GM19324 (cell line): Measurements from ENCODE around the gene PKP1.

Experiments used
- ATAC-seq: cut with Tn5 transposase; IDR thresholded peaks from one replicate; pipeline ENCODE4 v1.9.1; 2021; ENCODE audit warnings: mild to moderate bottlenecking, moderate library complexity; ENCODE audit not compliant: unreplicated experiment, low FRiP score

The PKP1 gene

DNA sequence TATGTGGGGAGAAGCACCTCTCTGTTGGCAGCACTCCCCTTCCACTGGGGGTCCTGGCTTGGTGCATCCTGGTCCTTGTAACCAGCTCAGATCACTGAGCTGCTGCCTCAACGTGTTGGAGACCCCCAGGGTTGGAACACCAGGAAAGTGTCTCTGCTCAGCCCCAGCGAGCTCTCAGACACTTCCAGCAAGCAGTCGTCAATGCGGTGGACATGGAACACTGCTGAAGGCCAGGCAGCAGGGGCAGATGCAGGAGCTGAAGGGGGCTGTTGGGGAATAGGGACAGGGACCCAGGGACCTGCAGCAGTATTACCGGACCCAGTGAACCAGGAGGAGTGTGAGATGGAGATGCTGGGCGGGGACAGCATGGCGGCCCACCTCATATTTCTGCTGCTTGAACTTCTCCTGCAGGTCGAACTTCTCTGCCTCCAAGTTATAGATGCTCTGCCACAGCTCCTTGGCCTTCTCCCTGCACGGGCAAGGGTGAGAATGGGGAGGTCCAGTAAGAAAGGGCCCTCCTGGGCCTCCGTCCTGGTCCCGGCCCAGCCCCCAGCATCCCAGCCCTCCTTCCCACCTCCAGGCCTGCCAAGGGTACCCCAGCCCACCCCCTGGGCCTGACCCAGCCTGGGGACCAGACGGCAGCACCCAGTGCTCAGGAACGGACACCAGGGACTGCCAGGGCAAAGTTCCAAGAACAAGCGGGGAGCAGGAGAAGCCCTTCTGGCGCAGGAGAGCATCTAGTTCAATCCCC is 77.8 kb downstream of the PKP1 start:
- ATAC-seq, result no peak

DNA sequence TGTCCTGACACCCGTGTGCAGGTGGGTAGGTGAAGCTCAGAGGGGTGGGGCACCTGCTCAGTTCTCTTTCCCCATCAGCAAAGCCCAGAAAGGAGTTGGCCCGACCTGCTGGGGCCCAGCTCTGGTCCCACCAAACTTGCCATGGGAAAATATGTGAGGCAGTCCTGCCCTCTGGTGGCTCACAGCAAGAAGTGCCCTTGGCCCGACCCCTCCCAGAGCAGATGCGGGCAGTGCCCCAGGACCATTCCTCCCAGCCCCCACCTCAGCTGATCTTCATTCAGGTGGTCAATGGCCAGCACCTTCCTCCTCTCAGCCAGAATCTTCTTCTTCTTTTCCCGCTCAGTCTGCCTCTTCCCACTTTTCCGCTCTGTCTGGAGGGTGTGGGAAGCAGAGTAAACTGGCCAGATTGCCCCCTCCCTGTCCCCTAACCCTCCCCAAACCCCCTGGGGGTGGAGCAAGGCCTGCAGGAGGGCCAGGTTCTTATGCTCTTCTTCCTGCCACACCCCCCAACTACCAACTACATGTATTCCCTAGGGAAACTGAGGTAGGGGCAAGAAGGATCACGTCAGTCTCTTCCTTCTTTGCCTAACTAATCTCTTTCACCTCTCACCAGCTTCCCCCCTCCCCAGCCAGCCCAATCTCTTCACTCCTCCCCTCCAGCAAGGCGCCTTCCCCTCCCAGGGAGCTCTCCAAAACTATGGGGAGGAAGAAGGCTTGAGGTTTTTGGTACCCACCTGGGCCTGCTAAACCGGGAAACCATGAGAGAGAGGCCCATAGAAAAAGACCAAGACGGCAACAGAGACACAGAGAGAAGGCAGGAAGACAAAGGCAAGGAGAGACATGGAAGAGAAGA is 78.6 kb downstream of the PKP1 start:
- no peak for ATAC-seq

DNA sequence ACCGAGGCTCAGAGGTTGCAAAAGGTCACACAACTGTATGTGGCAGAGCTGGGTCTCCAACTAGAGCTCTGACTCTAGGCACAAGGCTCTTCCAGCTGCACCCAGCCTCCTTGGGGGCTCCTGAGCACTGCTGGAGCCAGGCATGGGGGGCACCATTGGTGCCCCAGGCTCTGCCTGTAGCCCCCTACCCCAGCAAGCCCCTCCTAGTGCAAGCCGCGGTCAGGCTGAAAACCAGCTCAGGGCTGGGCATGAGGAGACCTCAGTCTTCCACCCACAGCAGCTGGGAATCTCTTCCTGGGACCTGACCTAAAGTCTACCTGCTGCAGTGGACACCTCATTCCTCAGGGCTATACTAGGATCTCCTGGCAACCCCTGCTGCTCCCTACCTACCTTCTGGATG is 79.6 kb downstream of the PKP1 start:
- ATAC-seq, result no peak

DNA sequence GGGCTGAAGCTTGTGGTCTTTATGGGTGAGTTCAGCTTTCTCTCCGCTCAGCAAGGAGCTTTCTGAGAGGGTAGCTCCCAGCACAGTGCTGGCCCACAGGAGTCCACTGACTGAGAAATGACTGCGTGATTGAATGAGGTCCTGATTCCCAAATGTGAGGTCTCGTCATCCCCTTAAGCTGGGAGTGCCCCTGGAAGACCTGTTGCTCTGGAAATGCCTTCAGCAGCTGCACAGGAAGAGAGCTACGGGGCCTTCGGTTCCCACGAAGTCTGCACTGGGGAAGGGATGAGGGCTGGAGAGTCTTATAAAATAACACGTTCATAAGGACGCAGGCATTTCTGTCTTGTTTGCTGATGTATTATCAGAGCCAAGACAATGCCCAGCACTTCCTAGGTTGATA is 80.2 kb downstream of the PKP1 start:
- no peak for ATAC-seq

DNA sequence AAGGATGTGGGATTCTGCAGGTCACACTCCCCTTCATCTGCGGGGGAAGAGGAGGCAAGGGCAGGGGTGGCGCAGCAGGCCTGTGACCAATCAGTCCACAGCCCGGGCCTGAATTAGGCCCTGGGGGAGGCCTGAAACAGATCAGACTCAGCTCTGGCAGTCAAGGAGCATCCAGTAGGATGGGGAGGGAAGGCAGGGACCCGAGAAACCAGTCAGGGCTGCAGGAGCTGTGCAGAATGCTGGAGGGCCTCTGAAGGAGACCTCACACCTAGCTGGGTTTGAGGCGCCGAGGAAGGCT is 81.5 kb downstream of the PKP1 start:
- no peak for ATAC-seq

DNA sequence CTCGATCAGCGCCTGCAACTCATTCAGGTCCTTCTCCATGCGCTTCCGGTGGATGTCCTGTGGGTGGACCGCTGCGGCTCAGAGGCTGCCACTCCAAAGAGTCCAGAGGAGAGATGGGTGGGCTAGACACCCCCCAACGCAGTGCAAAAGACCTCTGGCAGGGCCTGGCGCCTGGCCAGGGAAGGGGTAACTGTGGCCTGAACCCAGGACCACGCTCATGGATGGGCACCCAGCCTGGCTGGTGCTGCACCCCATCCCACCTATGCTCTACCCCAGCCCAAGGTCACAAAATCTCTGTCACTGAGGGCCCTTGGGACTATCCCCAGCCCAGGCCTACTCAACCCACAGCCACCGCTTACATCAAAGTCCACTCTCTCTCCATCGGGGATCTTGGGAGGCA is 81.9 kb downstream of the PKP1 start:
- ATAC-seq, result no peak

DNA sequence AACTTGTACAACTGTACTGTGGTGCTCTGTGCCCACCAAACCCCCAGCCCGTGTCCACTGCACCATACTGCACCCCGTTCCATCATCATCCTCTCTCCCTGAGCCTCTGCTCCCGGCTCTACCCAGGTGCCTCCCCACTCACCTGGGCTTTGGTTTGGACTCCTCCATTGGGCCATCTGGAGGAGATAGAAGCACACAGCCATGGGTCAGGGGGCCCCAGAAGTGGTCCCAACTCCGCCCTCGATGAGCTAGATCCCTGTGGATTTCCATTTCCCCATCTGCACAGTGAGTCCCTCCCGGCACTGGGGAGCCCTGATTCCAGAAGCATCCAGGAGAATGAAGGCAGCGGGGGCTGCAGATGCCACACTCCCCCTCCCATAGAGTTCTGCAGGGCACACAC is 83.4 kb downstream of the PKP1 start:
- no peak for ATAC-seq

DNA sequence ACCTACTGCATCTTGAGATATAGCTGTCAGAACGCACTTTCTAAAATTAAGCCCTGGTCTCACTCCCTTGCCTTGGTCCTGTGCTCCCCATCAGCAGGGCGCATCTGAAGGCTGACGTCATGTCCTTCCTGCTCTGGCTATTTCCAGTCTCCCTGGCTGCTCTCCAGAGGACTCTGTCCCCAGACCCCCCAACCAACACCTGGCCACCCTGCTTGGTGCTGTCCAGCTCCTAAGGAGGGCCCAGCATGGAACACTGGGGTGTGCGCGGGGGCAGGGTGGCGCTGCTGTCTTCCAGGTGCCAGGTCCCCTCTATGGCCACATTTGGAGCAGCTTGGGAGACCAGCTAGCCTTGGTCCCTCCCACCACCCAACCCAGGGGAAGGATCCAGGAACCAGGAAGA is 85.9 kb downstream of the PKP1 start:
- ATAC-seq, result no peak

DNA sequence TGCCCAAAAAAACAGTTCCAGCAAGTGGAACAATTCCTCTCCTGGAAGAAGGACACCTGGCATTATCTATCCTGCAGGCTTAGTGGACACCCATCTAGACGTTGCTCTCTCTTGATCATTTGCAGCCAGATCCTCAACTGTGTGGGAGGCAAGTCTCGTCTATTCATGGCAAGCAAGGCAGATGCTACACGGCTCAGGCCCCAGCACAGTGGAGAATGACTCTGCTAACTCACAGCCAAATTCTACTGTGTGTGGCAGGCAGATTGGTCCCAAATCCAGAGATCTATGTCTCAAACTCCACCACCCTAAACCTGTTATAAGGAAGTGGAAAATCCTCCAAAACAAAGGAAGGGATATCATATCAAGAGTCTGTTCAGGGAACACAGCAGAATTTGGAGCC is 87.2 kb downstream of the PKP1 start:
- no peak for ATAC-seq

DNA sequence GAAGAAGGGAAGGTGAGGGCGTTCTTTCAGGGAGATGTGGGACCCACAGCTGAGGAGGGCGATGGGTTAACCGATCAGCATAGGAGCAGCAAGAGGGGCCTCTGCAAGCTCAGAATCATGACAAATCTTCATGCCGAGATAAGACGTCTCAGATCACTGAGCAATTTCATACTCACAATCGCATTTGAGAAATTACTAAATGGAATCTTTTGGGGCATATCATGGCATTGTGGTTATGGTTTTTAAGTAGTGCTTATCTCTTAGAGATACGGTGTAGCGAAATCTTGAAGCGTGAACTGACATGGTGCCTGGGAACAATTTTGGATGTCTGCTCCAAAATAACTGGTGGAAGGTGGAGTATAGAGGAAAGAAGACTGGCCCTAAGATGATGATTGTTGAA is 88.0 kb downstream of the PKP1 start:
- ATAC-seq, result no peak

DNA sequence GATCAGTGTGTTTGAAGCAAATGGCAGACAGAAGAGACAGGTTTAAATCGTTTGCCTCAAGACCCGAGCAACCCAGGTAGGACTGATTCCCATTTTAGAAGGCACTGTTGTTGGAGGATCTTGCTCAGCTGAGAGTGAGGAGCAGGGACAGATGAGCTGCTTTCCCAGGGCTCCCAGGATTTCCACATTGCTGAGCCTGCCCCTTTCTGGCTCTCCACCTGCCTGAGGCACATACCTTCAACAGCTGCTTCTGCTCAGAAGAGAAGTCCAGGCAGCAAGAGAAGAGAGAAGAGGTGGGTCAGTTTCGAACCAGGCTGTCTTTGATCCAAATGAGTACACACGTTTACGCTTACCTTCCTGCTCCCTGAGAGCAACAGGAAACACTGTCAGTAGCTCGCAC is 88.5 kb downstream of the PKP1 start:
- ATAC-seq, result no peak

DNA sequence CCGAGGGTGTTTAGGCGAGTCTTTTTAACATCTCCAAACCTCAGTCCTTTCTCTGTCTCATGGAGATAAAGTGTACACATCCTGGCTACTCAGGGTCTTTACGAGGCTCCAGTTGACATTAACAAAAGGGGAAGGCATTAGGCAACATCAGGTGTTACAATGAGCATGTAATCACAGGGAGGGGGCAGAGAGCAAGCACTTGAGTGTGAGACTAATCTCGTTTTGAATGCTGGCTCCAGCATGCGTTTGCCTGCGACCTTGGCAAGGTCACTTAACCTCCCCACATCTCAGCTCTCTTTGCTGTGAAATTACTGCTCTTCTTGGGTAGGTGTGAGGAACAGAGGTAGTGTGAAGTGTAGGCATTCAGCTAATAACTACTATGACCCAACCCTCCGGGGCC is 91.1 kb downstream of the PKP1 start:
- ATAC-seq, result no peak

DNA sequence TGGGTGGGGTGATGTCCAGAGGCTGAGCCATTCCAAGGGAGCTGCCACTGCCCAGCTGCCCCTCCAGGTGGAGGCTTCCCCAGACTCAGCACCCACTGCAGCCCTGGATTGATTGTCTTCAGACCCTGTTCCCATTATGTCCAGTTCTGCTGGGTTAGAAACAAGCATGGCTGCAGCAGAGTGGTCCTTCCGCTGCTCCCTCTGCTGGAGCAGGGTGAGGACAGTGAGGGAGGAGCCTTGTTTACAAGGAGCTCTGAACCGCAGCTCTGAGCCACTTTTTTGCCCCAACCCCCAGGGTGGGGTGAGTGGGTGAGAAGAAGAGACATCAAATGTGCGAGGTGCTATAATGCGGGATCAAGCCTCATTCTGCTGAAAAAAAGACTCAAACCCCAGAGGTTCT is 91.9 kb downstream of the PKP1 start:
- no peak for ATAC-seq

DNA sequence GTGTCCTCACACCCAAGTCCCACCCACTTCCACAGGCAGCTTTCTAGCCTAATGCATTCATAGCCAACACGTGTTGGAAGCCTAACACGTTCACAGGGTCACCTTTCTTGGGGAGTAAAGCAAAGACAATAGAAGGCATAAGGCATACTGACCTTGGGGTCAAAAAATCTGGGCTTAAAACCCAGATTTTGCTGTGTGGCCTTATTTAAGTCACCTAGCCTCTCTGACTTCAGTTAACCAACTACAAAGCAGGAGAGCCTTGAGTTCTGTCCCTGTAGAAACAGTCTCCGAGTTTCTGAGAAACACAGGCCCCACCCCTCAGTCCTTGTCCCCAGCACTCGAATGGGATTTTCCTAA is 92.8 kb downstream of the PKP1 start:
- ATAC-seq, result no peak

DNA sequence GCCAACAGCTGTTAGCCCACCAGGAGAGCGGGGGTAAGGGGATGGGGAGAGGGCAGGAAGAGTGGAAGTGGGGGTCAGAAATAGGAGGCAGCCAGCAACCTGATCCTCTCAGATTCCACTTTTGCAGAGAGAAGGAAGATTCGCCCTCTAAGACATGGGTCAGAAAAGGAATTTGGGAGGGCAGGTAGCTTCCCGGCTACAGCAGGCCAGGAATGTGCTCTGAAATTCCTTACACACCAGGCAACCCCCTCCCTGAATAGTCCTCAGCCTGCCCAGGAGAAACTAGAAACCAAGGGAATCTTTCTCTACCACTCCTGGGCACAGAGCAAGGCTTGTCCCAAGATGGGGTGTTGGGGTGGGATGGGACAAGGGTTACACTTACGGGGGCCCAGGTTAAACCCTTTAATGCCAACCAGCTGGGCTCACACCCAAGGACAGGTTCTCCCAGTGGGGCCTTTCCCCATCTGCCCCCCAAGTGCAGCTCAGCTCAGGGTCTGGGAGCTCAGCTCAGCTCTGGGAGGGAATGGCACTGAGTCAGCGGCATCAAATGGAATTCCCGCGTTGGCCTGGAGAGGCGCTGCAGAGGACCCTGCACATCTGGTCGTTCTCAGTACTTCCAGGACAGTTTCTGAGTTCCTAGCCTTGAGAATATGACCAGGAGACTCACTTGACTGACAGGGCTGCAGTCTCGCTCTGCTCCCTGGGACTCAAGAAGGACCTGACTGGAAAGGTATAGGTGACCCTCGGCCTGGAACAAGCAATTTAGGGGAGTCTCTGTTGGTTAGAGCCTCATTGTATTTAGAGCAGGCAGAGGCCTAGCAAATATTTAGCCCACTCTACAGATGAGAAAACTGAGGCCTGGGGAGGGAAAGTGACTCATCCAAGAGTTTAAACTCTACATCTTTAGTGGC is 93.4 kb downstream of the PKP1 start:
- no peak for ATAC-seq

DNA sequence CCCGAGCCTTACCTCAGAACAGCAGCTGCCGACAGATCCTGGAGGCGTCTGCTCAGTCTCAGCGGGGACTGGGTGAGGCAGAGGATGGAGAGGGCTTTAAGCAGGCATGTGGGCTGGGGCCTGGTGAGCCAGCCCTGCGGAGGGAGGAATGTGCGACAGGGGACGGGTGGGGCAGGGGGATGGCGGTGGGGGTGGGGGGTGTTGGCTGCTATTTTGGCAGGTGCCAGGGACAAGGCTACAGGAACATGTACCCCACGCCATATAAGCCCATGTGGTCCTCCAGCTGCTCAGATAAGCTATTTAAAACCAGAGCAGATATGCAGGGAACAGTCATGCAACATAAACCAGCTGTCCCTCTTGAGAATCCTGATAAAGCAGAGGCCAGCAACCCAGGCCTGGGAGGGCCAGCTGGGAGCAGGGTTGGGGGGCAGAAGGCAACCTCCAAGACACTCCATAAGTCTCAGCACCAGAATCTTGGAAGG is 94.3 kb downstream of the PKP1 start, which contains the start of gene TNNT2:
Gene TNNT2, minus strand, starts transcription at position 70 of the 482 bp plus-strand sequence. CDS start 4,426 bp downstream, outside the sequence.
- no peak for ATAC-seq

DNA sequence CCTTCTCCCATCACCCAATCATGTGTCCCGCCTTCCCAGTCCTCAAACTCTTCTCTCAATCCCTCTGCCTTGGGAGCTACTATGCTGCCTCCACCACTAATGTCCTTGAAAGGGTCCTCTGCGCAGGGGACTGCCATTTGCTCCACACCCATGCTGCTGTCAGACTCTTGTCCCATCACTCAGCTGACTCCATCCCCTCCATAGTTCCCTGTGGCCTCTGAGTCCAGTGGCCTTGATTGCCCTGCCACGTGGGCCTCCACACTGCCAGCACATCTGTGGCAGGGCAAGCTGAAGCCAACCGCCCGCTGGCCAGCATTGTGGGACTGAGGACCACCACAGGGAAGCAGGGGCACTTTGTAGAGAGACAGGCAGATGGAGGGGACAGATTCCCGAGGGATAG is 95.5 kb downstream of the PKP1 start:
- no peak for ATAC-seq

DNA sequence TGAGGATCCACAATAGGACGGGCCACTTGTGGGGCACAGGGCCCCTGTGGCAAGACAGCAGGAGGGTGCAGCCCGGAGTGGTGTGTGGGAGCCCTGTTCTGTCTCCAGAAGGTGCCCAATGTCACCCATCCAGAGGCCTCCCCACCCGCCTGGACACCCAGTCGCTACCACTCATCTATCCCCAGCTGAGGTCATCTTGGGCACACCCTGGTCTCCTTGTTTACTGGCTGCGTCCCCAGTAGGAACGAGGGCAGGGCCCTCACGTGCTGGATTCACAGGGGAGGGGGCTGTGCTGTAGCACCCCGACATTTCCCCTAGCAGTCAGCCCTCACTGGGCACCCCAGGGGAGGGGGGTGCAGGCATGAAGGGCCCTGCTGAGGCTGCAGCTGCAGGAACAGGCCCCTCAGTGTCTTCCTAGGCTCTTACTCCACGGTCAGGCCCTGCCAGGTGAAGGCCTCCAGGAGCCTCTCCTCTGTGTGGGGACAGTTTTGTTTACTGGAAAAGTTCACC is 96.5 kb downstream of the PKP1 start:
- ATAC-seq, result no peak

DNA sequence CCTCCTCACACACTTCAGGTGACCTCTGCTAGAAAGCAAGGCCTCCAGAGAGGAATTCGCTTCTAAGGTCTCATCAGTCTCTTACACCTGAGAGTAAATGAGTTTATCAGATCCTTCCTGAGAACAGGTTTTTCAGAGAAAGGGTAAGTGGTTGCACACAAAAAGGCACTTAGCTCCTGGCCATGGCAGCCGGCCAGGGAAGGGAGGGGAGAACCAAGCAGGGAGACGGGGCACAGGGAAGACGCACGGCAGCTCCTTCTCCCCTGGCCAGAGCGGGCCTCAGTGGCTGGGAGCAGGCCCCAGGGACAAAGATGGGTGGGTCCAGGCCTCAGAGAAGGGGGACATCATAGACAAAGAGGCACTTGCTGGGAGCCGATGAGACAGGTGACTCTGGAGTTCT is 97.8 kb downstream of the PKP1 start:
- ATAC-seq, result no peak
